AG09319 (cell line): ENCODE results near the gene CDKAL1.

ENCODE experiments used
- DNase-seq: peaks from one replicate; pipeline ENCODE4 v3.0.0-alpha.2; 2010; ENCODE audit warnings: low read depth; ENCODE audit errors: extremely low read depth
- TF ChIP-seq, protein P1 (sequence below): IDR thresholded peaks from 2 replicates; pipeline ENCODE4 v1.5.1; 2011; ENCODE audit warnings: low read depth, mild to moderate bottlenecking, inconsistent platforms, low read length, moderate library complexity

CDKAL1 gene

DNA sequence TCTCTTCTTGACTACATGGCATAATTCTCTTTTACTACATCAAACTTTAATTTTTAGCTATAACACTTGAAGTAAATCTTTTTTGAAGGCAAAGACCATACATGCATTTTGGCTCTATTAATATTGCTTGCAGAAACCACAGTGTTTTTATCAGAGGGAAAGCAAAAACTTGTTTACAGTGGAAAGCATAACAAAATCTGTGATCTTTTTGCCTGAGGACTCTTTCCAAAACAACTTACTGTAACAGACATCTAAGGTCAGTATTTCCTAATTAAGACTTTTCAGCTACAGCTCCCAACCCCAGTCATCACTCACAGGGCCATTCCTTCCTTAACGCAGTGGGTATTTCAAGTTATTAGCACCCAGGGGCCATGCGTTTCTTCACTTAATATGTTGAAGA, 274.7 kb downstream of the CDKAL1 start:
- TF ChIP-seq, protein P1, sequence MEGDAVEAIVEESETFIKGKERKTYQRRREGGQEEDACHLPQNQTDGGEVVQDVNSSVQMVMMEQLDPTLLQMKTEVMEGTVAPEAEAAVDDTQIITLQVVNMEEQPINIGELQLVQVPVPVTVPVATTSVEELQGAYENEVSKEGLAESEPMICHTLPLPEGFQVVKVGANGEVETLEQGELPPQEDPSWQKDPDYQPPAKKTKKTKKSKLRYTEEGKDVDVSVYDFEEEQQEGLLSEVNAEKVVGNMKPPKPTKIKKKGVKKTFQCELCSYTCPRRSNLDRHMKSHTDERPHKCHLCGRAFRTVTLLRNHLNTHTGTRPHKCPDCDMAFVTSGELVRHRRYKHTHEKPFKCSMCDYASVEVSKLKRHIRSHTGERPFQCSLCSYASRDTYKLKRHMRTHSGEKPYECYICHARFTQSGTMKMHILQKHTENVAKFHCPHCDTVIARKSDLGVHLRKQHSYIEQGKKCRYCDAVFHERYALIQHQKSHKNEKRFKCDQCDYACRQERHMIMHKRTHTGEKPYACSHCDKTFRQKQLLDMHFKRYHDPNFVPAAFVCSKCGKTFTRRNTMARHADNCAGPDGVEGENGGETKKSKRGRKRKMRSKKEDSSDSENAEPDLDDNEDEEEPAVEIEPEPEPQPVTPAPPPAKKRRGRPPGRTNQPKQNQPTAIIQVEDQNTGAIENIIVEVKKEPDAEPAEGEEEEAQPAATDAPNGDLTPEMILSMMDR = no peak
- peak; percentile 16 for DNase-seq

DNA sequence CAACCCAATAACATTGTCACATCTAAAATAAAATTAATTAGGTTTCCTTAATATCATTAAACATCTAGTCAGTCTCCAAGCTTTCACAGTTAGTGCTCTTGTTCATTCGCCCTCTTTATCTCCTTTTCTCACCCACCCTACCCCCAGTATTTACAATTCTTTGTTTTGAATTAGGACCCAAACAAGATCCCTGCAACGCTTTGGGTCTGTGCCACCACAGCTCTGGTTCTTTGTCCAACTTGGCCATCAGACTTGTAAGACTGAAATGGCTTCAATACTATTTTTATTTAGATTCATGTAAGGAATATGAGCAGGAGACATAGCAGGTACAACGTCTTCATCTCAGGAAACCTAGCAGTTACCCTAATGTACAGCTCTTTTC, 276.5 kb downstream of the CDKAL1 start:
- TF ChIP-seq, protein P1 = no peak
- DNase-seq = no peak

DNA sequence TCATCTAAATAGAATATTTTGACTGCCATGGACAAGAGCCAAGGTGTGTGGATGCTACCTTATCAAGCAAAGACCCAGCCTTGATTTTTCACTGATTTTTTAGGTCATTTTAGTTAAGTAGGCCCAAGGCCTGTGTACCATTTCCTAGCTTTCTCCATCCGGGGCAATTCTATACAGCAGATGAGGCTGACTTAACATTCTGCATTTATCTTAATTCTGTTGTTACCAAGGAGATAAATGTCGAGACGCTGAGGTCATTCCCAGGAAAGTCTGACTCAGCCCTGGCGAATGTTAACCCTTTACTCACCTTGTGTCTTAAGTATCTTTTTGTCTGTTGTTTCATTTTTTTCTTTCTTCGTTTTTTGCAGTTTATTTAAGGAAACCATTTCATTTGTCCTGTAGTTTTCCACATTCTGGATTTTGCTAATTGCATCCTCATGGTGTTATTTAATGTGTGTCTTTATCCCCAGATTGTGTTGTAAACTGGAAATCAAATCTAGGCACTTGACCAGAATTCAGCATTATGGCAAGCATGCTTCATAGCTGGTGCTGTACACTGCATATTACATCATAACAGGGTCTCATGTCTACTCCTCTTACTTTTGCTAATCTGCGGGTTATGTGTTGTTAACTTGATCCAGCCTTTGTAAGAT, 277.0 kb downstream of the CDKAL1 start:
- DNase-seq = peak; percentile 80
- TF ChIP-seq, protein P1 = no peak

DNA sequence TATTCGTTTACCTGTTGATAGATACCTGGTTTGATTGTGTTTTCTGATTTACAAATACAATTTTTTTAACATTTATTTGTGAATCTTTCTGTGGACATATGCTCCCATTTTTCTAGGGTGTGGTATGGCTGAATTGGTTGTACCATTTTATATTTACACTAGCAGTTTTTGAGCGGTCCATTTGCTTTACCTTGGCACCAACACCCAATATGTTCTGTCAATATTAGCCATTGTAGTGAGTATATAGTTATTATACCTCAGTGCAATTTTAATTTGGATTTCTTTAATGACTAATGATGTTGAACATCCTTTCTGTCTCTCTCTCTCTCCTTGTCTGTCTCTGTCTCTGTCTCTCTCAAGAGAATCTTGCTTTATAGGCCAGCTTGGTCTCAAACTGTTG, 278.5 kb downstream of the CDKAL1 start:
- DNase-seq = no peak
- TF ChIP-seq, protein P1 = no peak

DNA sequence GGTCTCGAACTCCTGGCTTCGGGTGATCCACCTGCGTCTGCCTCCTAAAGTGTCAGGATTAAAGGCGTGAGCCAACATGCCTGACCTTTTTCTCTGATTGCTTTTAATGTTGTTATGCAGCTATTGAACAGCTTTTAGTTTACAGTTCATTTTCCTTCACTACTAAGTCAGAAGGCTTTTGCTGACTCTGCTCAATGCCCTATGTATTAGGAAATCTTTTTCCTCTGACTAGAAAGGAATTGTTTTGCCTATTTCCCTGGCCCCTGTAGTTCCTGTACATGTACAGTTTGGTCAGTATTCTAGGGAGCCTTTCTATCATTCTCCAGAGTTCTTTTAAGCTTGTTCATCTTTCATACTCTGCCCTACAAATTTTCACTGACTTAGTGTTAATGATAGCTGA, 280.2 kb downstream of the CDKAL1 start:
- DNase-seq = no peak
- TF ChIP-seq, protein P1 = no peak

DNA sequence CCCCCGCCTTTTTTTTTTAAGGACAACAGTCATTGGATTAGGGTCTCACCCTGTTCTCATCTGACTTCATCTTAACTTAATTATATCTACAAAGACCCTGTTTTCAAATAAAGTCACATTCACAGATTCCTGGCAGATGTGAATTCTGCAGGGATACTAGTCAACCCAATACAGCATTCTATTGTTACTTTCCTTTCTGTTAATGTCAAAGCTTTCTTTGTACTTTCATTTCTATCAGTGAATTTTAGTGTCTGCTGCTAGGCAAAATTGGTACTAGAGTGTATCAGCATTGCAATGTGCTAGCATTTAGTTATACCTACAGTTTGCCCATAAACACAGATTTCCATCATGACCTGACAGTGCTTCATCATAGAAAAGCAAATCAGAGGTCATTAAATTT, 281.9 kb downstream of the CDKAL1 start:
- TF ChIP-seq, protein P1 = no peak

DNA sequence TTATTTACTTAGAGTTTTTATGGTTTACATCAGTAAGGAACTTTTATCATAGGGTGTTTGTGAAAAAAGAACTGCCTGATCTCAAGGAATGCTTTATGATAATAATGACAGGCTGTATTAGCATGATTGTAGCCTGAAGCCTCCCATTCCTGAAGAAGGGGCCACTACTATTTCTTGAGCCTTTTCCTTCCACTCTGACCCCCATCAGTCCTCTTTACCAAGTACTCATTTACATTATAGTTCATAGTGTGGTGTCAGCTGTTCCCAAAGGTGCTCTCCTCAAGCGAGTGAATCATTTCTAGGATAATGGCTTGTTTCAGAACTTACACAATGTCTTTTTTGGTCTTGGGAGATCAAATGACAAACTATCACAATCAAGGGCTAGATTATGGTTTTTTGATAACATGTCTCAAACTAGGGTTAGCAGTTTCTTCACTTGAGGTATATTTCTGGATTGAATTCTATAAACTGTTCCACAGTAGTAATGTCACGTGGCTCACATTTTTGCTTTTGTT, 283.6 kb downstream of the CDKAL1 start:
- TF ChIP-seq, protein P1 = no peak
- DNase-seq = no peak

More for the DNA sequence above, 281.9 kb downstream of the CDKAL1 start:
- no peak for DNase-seq
